Activated CD4-positive, alpha-beta T cell treated with anti-CD3 and anti-CD28 coated beads, Interleukin-10, Interleukin-2, amounts not matched to agents 100 ng/mL and 50 ng/mL, durations not matched to agents 16 hours and 8 hours (primary cell): Measurements from ENCODE around the gene GRID1.

Source experiments
- DNase-seq: peaks from one replicate; pipeline ENCODE4 v3.0.0-alpha.2; 2020

GRID1 gene

GRCh38 chr10:85658518-85658917 is 708.1 kb downstream of the GRID1 start:
- DNase-seq, result no peak

- no peak for DNase-seq
Observed at GRCh38 chr10:85657476-85658113, 709.0 kb downstream of the GRID1 start.

- DNase-seq, result no peak
Observed at GRCh38 chr10:85655411-85655810, 711.2 kb downstream of the GRID1 start.

GRCh38 chr10:85651497-85651882 is 715.1 kb downstream of the GRID1 start:
- DNase-seq, result no peak

GRCh38 chr10:85650791-85651496 is 715.7 kb downstream of the GRID1 start:
- no peak for DNase-seq

GRCh38 chr10:85649461-85649860 is 717.1 kb downstream of the GRID1 start:
- no peak for DNase-seq

GRCh38 chr10:85648279-85648754 is 718.3 kb downstream of the GRID1 start:
- DNase-seq, result no peak

GRCh38 chr10:85647741-85648140 is 718.9 kb downstream of the GRID1 start:
- no peak for DNase-seq

- no peak for DNase-seq
Observed at GRCh38 chr10:85645926-85646711, 720.5 kb downstream of the GRID1 start.

GRCh38 chr10:85645053-85645452 is 721.5 kb downstream of the GRID1 start:
- DNase-seq, result no peak

GRCh38 chr10:85643845-85644525 is 722.6 kb downstream of the GRID1 start:
- DNase-seq, result no peak

GRCh38 chr10:85643171-85643844 is 723.3 kb downstream of the GRID1 start:
- no peak for DNase-seq

GRCh38 chr10:85642421-85643170 is 724.0 kb downstream of the GRID1 start:
- DNase-seq, result no peak

GRCh38 chr10:85642082-85642420 is 724.5 kb downstream of the GRID1 start:
- DNase-seq, result no peak

- no peak for DNase-seq
Observed at GRCh38 chr10:85641479-85642009, 725.1 kb downstream of the GRID1 start.

GRCh38 chr10:85638797-85639196 is 727.8 kb downstream of the GRID1 start:
- no peak for DNase-seq

- DNase-seq, result no peak
Observed at GRCh38 chr10:85635650-85636049, 730.9 kb downstream of the GRID1 start.

GRCh38 chr10:85624511-85624910 is 742.1 kb downstream of the GRID1 start:
- DNase-seq, result no peak

GRCh38 chr10:85623758-85624157 is 742.8 kb downstream of the GRID1 start:
- no peak for DNase-seq

- DNase-seq, result no peak
Observed at GRCh38 chr10:85623342-85623741, 743.3 kb downstream of the GRID1 start.

- DNase-seq, result no peak
Observed at GRCh38 chr10:85622425-85622824, 744.2 kb downstream of the GRID1 start.

- no peak for DNase-seq
Observed at GRCh38 chr10:85621562-85621961, 745.0 kb downstream of the GRID1 start.
